Trophoblast cell (in vitro differentiated cells and primary cell): ENCODE data around the gene CRTC1.

ENCODE experiments used
- DNase-seq, 2 donors: peaks; one replicate each; pipeline ENCODE4 v3.0.0-alpha.2; 2016
- H2AFZ ChIP-seq: 2 replicates; pipeline ENCODE4 v1.6.1; 2013; ENCODE audit warnings: low read length, moderate library complexity, mild to moderate bottlenecking; ENCODE audit not compliant: insufficient read depth, poor library complexity
- H2AK5ac ChIP-seq: 2 replicates; pipeline ENCODE4 v1.6.1; 2013; ENCODE audit warnings: mild to moderate bottlenecking, low read length
- H2BK120ac ChIP-seq: 2 replicates; pipeline ENCODE4 v1.6.1; 2013; ENCODE audit warnings: low read length, mild to moderate bottlenecking, moderate library complexity; ENCODE audit not compliant: insufficient read depth, poor library complexity
- H2BK12ac ChIP-seq: 2 replicates; pipeline ENCODE4 v1.6.1; 2013; ENCODE audit warnings: mild to moderate bottlenecking, low read length, moderate library complexity
- H2BK5ac ChIP-seq: 2 replicates; pipeline ENCODE4 v1.6.1; 2013; ENCODE audit warnings: low read length, low read depth, moderate library complexity, mild to moderate bottlenecking; ENCODE audit not compliant: poor library complexity
- H3K14ac ChIP-seq: 2 replicates; pipeline ENCODE4 v1.6.1; 2013; ENCODE audit warnings: mild to moderate bottlenecking, low read length
- H3K18ac ChIP-seq: 2 replicates; pipeline ENCODE4 v1.6.1; 2013; ENCODE audit warnings: mild to moderate bottlenecking, low read length
- H3K23ac ChIP-seq: 2 replicates; pipeline ENCODE4 v1.6.1; 2013; ENCODE audit warnings: low read length
- H3K27ac ChIP-seq: 2 replicates; pipeline ENCODE4 v1.5.1; 2013; ENCODE audit warnings: low read depth, mild to moderate bottlenecking, inconsistent platforms, low read length, moderate library complexity
- H3K27me3 ChIP-seq: 2 replicates; pipeline ENCODE4 v1.6.1; 2013; ENCODE audit warnings: inconsistent platforms, mild to moderate bottlenecking, low read length, moderate library complexity; ENCODE audit not compliant: insufficient read depth
- H3K36me3 ChIP-seq, 2 experiments: 1 replicate in 1 of 2; 2 replicates in 1 of 2; pipeline ENCODE4 v1.6.1; 2013; ENCODE audit warnings: low read length in 2 of 2, mild to moderate bottlenecking in 2 of 2, moderate library complexity in 1 of 2; ENCODE audit not compliant: insufficient read depth in 2 of 2, control insufficient read depth in 1 of 2
- H3K4ac ChIP-seq: 2 replicates; pipeline ENCODE4 v1.6.1; 2013; ENCODE audit warnings: low read depth, mild to moderate bottlenecking, low read length, moderate library complexity
- H3K4me1 ChIP-seq, 2 experiments: 1 replicate in 1 of 2; 2 replicates in 1 of 2; pipeline ENCODE4 v1.6.1; 2013; ENCODE audit warnings: low read length in 2 of 2, mild to moderate bottlenecking in 2 of 2, moderate library complexity in 1 of 2; ENCODE audit not compliant: insufficient read depth in 2 of 2, control insufficient read depth in 1 of 2
- H3K4me2 ChIP-seq: 2 replicates; pipeline ENCODE4 v1.6.1; 2013; ENCODE audit warnings: inconsistent platforms, mild to moderate bottlenecking, low read length, moderate library complexity
- H3K4me3 ChIP-seq: 2 replicates; pipeline ENCODE4 v1.5.1; 2013; ENCODE audit warnings: mild to moderate bottlenecking, low read depth, low read length, inconsistent platforms
- H3K79me1 ChIP-seq: one replicate; pipeline ENCODE4 v1.6.1; 2013; ENCODE audit warnings: low read length
- H3K79me2 ChIP-seq: 2 replicates; pipeline ENCODE4 v1.6.1; 2013; ENCODE audit warnings: low read length, mild to moderate bottlenecking; ENCODE audit not compliant: control insufficient read depth, insufficient read depth, poor library complexity
- H3K9ac ChIP-seq: 2 replicates; pipeline ENCODE4 v1.6.1; 2013; ENCODE audit warnings: mild to moderate bottlenecking, low read length
- H3K9me3 ChIP-seq: 2 replicates; pipeline ENCODE4 v1.6.1; 2013; ENCODE audit warnings: low read depth, mild to moderate bottlenecking, control low read depth, inconsistent platforms, low read length; ENCODE audit not compliant: insufficient read depth
- H4K12ac ChIP-seq: 2 replicates; pipeline ENCODE4 v1.6.1; 2013; ENCODE audit warnings: low read depth, mild to moderate bottlenecking, low read length, moderate library complexity
- H4K8ac ChIP-seq: 2 replicates; pipeline ENCODE4 v1.6.1; 2013; ENCODE audit warnings: low read depth, mild to moderate bottlenecking, low read length, moderate library complexity
- H4K91ac ChIP-seq: one replicate; pipeline ENCODE4 v1.6.1; 2013; ENCODE audit warnings: low read depth, mild to moderate bottlenecking, low read length, moderate library complexity
- WGBS: extraction: QIAGEN DNeasy Blood & Tissue Kit; methylation state at CpG from one replicate; pipeline ENCODE4 v1.1.7; 2013; ENCODE audit warnings: missing lambda C conversion rate; ENCODE audit not compliant: insufficient read length, insufficient coverage; ENCODE audit errors: extremely low coverage; 5-methylcytosine and 5-hydroxymethylcytosine counted together

The CRTC1 gene

DNA sequence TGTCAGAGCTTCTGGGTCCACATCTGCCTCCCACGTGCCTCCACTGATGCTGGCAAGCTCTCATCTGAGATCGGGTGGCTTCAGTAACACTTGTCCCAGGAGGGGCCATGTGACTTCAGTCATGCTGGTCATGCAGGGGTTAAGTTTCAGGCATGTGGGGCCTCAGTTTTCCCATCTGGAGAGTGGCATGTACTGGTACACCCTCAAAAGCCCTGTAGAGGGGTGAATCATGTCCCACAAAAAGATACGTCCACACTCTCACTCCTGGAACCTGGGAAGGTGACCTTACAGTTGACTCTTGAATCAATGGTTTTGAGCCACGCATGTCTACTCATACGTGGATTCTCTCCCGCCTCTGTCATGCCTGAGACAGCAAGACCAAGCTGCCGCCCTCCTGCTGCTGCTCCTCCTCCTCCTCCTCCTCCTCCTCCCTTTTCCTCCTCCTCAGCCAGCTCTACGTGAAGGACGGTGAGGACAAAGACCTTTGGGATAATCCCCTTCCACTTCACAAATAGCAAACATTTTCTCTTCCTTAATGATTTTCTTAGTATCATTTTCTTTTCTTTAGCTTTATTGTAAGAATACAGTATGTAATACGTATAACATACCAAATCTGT, 54.0 kb downstream of the CRTC1 start:
- Histone ChIP-seq H2AK5ac (no peak overlapping the region), H2BK120ac (no peak overlapping the region), H4K8ac (no peak overlapping the region), H4K91ac (no peak overlapping the region), H3K9me3 (peaks cover 2% of the 10 kb centered on the region), H3K36me3 (no peaks in the 10 kb centered on the region), H3K4me1 (peaks cover 9% of the 10 kb centered on the region in 2 experiments), H4K12ac (no peak overlapping the region), H3K4ac (no peak overlapping the region), H3K27ac (no peak overlapping the region), H3K18ac (no peak overlapping the region), H3K23ac (no peak overlapping the region), H3K4me3 (no peak overlapping the region), H3K14ac (no peak overlapping the region), H3K79me2 (no peaks in the 10 kb centered on the region), H3K27me3 (no peaks in the 10 kb centered on the region), H3K79me1 (no peaks in the 10 kb centered on the region), H3K9ac (no peak overlapping the region), H3K4me2 (no peak overlapping the region), H2BK12ac (no peak overlapping the region), H2AFZ (no peak overlapping the region), H2BK5ac (no peak overlapping the region)
- no CpG with 5 or more reads among the region's 10 CpGs for WGBS
- DNase-seq, result no peak

DNA sequence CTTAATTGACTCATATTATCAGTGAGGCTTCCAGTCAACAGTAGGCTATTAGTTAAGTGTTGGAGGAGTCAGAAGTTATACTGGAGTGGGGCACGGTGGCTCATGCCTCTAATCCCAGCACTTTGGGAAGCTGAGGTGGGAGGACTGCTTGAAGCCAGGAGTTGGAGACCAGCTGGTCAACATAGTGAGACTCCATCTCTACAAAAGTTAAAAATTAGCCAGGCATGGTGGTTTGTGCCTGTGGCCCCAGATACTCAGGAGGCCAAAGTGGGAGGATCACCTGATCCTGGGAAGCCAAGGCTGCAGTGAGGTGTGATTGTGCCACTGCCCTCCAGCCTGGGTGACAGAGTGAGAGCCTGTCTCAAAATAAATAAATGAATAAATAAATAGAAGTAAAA, 54.5 kb downstream of the CRTC1 start:
- Histone ChIP-seq H3K79me2 (no peaks in the 10 kb centered on the region), H3K18ac (no peak overlapping the region), H2BK120ac (no peak overlapping the region), H2AFZ (no peak overlapping the region), H2AK5ac (no peak overlapping the region), H3K23ac (no peak overlapping the region), H3K4ac (no peak overlapping the region), H2BK5ac (no peak overlapping the region), H3K4me3 (no peak overlapping the region), H3K14ac (no peak overlapping the region), H3K9ac (no peak overlapping the region), H4K91ac (no peak overlapping the region), H2BK12ac (no peak overlapping the region), H3K4me1 (peaks cover 9% of the 10 kb centered on the region in 2 experiments), H3K79me1 (no peaks in the 10 kb centered on the region), H4K8ac (no peak overlapping the region), H3K9me3 (peaks cover 2% of the 10 kb centered on the region), H4K12ac (no peak overlapping the region), H3K27ac (no peak overlapping the region), H3K36me3 (no peaks in the 10 kb centered on the region), H3K27me3 (no peaks in the 10 kb centered on the region), H3K4me2 (no peak overlapping the region)
- DNase-seq, result no peak
- WGBS, result no CpG with 5 or more reads among the region's 1 CpG

DNA sequence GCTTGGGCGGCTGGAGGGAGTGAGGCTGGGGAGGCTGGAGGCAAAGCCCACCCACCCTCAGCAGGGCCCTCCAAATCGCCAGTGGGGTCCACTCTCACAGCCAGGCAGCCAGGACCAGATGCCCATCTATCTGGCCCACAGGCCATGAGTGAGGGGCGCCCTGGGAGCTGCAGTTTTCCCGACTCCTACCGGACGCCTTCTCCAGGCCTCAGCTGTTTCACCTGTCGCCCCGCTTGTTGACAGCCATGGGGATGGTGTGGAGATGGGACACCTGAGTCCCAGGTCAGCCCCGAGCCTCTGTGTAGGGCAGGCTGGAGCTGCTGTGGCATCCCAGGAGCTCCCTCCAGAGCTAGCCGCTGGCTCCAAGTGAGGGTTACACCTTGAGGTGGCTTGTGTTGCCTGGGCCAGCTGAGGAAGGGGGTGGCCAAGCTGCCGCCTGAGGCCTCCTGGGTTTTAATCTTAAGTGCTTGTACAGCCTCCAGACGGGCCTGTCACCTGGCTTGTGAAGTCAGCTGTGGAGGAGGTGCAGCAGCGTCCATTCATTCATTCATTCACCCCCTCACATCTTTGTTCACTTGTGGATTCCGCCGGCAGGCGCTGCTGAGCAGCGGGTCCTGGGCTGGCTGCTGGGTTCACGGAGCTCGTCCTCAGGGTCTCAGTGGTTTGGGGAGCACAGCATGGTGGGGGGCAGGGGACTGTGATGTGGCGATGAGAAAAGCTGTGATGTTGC, 55.6 kb downstream of the CRTC1 start:
- DNase-seq, result no peak
- Histone ChIP-seq H3K27me3 (no peaks in the 10 kb centered on the region), H3K36me3 (no peaks in the 10 kb centered on the region)

DNA sequence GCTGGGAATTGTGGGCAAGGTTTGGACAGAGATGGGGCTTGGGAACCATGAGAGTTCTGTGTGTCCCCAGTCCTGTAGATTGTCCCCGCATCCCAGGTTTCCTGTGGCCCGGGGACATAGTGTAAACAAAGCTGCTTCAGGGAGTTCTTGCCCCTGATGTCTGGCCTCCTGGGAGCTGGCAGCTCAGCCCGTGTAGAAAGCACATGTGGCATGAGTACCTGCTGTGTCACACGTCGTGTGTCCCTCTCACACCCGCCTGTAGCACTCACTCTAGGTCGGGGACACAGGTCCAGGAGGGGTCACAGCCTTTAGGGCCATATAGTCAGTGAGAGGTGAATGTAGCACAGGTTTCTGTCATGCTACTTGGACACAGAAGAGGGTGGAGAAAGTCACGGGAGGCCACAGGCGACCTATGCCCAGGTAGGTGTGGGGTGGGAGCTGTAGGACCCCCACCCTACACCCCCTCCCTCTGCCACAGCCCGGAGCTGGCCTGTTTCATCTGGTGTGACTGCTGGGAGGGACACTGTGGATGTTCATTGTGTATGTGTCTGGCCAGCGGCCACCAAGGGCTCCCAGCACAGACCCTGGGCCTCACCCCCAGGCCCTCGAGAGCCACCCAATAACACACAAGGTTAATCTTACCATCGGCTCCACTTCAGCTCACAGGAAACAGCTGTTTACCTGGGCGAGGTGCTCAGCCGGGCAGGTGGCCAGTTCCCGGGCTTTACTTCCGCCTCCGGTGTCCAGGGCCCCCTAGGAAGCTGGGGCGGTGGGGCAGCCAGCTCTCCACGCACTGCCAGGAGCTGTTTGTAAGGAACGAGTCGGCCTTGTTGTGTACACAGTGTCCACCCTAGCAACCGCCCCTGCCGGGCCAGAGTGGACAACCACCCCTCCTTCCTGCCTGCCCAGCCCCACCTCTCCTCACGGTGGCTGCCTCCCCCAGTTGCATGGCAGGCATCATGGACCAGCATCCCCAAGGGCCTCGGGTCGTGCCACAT, 57.9 kb downstream of the CRTC1 start:
- Histone ChIP-seq H3K9me3 (peaks cover 2% of the 10 kb centered on the region), H3K4ac (no peak overlapping the region), H3K23ac (no peak overlapping the region), H3K4me2 (no peak overlapping the region), H3K79me1 (peaks cover under 1% of the 10 kb centered on the region), H4K8ac (no peak overlapping the region), H2AK5ac (no peak overlapping the region), H4K12ac (no peak overlapping the region), H4K91ac (no peak overlapping the region), H3K18ac (no peak overlapping the region), H3K27ac (no peak overlapping the region), H3K4me3 (no peak overlapping the region), H3K79me2 (no peaks in the 10 kb centered on the region), H3K14ac (no peak overlapping the region), H2BK5ac (no peak overlapping the region), H3K36me3 (peaks cover 0 to 2% of the 10 kb centered on the region in 2 experiments), H2BK120ac (no peak overlapping the region), H2AFZ (no peak overlapping the region), H3K4me1 (peaks cover 9 to 10% of the 10 kb centered on the region in 2 experiments), H3K9ac (no peak overlapping the region), H3K27me3 (no peaks in the 10 kb centered on the region), H2BK12ac (no peak overlapping the region)
- WGBS, result no CpG with 5 or more reads among the region's 27 CpGs
- DNase-seq, result no peak

More for the DNA sequence above, 55.6 kb downstream of the CRTC1 start:
- Histone ChIP-seq H3K9me3 (peaks cover 2% of the 10 kb centered on the region), H4K91ac (no peak overlapping the region), H3K27ac (no peak overlapping the region), H3K4me3 (no peak overlapping the region), H3K4me2 (no peak overlapping the region), H3K79me1 (no peaks in the 10 kb centered on the region), H2BK120ac (no peak overlapping the region), H2AFZ (no peak overlapping the region), H2BK5ac (no peak overlapping the region), H2AK5ac (no peak overlapping the region), H2BK12ac (no peak overlapping the region), H3K9ac (no peak overlapping the region), H3K14ac (no peak overlapping the region), H4K8ac (no peak overlapping the region), H3K4ac (no peak overlapping the region), H3K18ac (no peak overlapping the region), H3K79me2 (no peaks in the 10 kb centered on the region), H4K12ac (no peak overlapping the region), H3K23ac (no peak overlapping the region), H3K4me1 (peaks cover 9% of the 10 kb centered on the region in 2 experiments)
- WGBS, result no CpG with 5 or more reads among the region's 20 CpGs
